ENCODE data around the gene TGFA.

TGFA gene

GRCh38 chr2:70482401-70482800 is 71.2 kb downstream of the TGFA start:
- Histone ChIP-seq H3K9ac (ENCODE audit: low read depth, low read length) (no peak overlapping the region), H3K4me1 (ENCODE audit: insufficient read depth, low read length) (no peaks in the 10 kb centered on the region)

GRCh38 chr2:70480468-70480867 is 73.2 kb downstream of the TGFA start:
- Histone ChIP-seq H3K9me3 (ENCODE audit: control insufficient read depth, insufficient read depth, low read length) (no peaks in the 10 kb centered on the region; the same call in 1 of the 2 replicates), H3K9ac (ENCODE audit: low read depth, low read length) (no peak overlapping the region), H3K4me1 (ENCODE audit: insufficient read depth, low read length) (no peaks in the 10 kb centered on the region; the same call in 1 of the 2 replicates), H3K36me3 (ENCODE audit: insufficient read depth, low read length) (no peaks in the 10 kb centered on the region)

More at GRCh38 chr2:70482401-70482800, 71.2 kb downstream of the TGFA start:
- H3K9me3 ChIP-seq (ENCODE audit: control insufficient read depth, insufficient read depth, low read length): no peaks in the 10 kb centered on the region; the same call in 1 of the 2 replicates
- no peaks in the 10 kb centered on the region for H3K36me3 ChIP-seq (ENCODE audit: insufficient read depth, low read length)

GRCh38 chr2:70479816-70480215 is 73.8 kb downstream of the TGFA start:
- Histone ChIP-seq H3K9me3 (ENCODE audit: control insufficient read depth, insufficient read depth, low read length) (no peaks in the 10 kb centered on the region; the same call in 1 of the 2 replicates), H3K9ac (ENCODE audit: low read depth, low read length) (no peak overlapping the region), H3K36me3 (ENCODE audit: insufficient read depth, low read length) (no peaks in the 10 kb centered on the region), H3K4me1 (ENCODE audit: insufficient read depth, low read length) (no peaks in the 10 kb centered on the region; the same call in 1 of the 2 replicates)

- Histone ChIP-seq H3K4me1 (ENCODE audit: insufficient read depth, low read length) (peaks cover 2% of the 10 kb centered on the region), H3K9me3 (ENCODE audit: control insufficient read depth, insufficient read depth, low read length) (no peaks in the 10 kb centered on the region; the same call in 1 of the 2 replicates), H3K36me3 (ENCODE audit: insufficient read depth, low read length) (no peaks in the 10 kb centered on the region), H3K9ac (ENCODE audit: low read depth, low read length) (no peak overlapping the region)
Measured at GRCh38 chr2:70477441-70477844, 76.2 kb downstream of the TGFA start.

GRCh38 chr2:70475266-70475665 is 78.4 kb downstream of the TGFA start:
- no peaks in the 10 kb centered on the region for H3K36me3 ChIP-seq (ENCODE audit: insufficient read depth, low read length)
- H3K4me1 ChIP-seq (ENCODE audit: insufficient read depth, low read length): peaks cover 3% of the 10 kb centered on the region
- H3K9me3 ChIP-seq (ENCODE audit: control insufficient read depth, insufficient read depth, low read length): no peaks in the 10 kb centered on the region
- no peak overlapping the region for H3K9ac ChIP-seq (ENCODE audit: low read depth, low read length)

- no peaks in the 10 kb centered on the region for H3K36me3 ChIP-seq (ENCODE audit: insufficient read depth, low read length)
- peaks cover 3% of the 10 kb centered on the region for H3K4me1 ChIP-seq (ENCODE audit: insufficient read depth, low read length)
- no peak overlapping the region for H3K9ac ChIP-seq (ENCODE audit: low read depth, low read length)
- H3K9me3 ChIP-seq (ENCODE audit: control insufficient read depth, insufficient read depth, low read length): no peaks in the 10 kb centered on the region
Measured at GRCh38 chr2:70474256-70474848, 79.3 kb downstream of the TGFA start.

GRCh38 chr2:70473101-70473722 is 80.4 kb downstream of the TGFA start:
- Histone ChIP-seq H3K4me1 (ENCODE audit: insufficient read depth, low read length) (peaks cover 3% of the 10 kb centered on the region), H3K9ac (ENCODE audit: low read depth, low read length) (no peak overlapping the region), H3K9me3 (ENCODE audit: control insufficient read depth, insufficient read depth, low read length) (no peaks in the 10 kb centered on the region), H3K36me3 (ENCODE audit: insufficient read depth, low read length) (no peaks in the 10 kb centered on the region)

GRCh38 chr2:70472221-70472890 is 81.3 kb downstream of the TGFA start:
- no peak overlapping the region for H3K9ac ChIP-seq (ENCODE audit: low read depth, low read length)
- peaks cover 3% of the 10 kb centered on the region for H3K4me1 ChIP-seq (ENCODE audit: insufficient read depth, low read length)
- no peaks in the 10 kb centered on the region for H3K9me3 ChIP-seq (ENCODE audit: control insufficient read depth, insufficient read depth, low read length)
- H3K36me3 ChIP-seq (ENCODE audit: insufficient read depth, low read length): no peaks in the 10 kb centered on the region

GRCh38 chr2:70471129-70471528 is 82.5 kb downstream of the TGFA start:
- Histone ChIP-seq H3K4me1 (ENCODE audit: insufficient read depth, low read length) (peaks cover 3% of the 10 kb centered on the region; the same call in 1 of the 2 replicates), H3K9ac (ENCODE audit: low read depth, low read length) (no peak overlapping the region)

GRCh38 chr2:70469961-70470360 is 83.7 kb downstream of the TGFA start:
- no peaks in the 10 kb centered on the region for H3K36me3 ChIP-seq (ENCODE audit: insufficient read depth, low read length)
- H3K9me3 ChIP-seq (ENCODE audit: control insufficient read depth, insufficient read depth, low read length): no peaks in the 10 kb centered on the region
- peaks cover 3% of the 10 kb centered on the region; the same call in 1 of the 2 replicates for H3K4me1 ChIP-seq (ENCODE audit: insufficient read depth, low read length)
- no peak overlapping the region for H3K9ac ChIP-seq (ENCODE audit: low read depth, low read length)

More at GRCh38 chr2:70471129-70471528, 82.5 kb downstream of the TGFA start:
- H3K9me3 ChIP-seq (ENCODE audit: control insufficient read depth, insufficient read depth, low read length): no peaks in the 10 kb centered on the region
- H3K36me3 ChIP-seq (ENCODE audit: insufficient read depth, low read length): no peaks in the 10 kb centered on the region

GRCh38 chr2:70469435-70469834 is 84.2 kb downstream of the TGFA start:
- H3K4me1 ChIP-seq (ENCODE audit: insufficient read depth, low read length): peaks cover 3% of the 10 kb centered on the region; the same call in 1 of the 2 replicates
- H3K36me3 ChIP-seq (ENCODE audit: insufficient read depth, low read length): no peaks in the 10 kb centered on the region
- H3K9me3 ChIP-seq (ENCODE audit: control insufficient read depth, insufficient read depth, low read length): no peaks in the 10 kb centered on the region
- no peak overlapping the region for H3K9ac ChIP-seq (ENCODE audit: low read depth, low read length)

- Histone ChIP-seq H3K4me1 (ENCODE audit: insufficient read depth, low read length) (peaks cover 3% of the 10 kb centered on the region; the same call in 1 of the 2 replicates), H3K9ac (ENCODE audit: low read depth, low read length) (no peak overlapping the region), H3K9me3 (ENCODE audit: control insufficient read depth, insufficient read depth, low read length) (no peaks in the 10 kb centered on the region), H3K36me3 (ENCODE audit: insufficient read depth, low read length) (no peaks in the 10 kb centered on the region)
Measured at GRCh38 chr2:70468878-70469277, 84.7 kb downstream of the TGFA start.

- Histone ChIP-seq H3K9ac (ENCODE audit: low read depth, low read length) (no peak overlapping the region), H3K9me3 (ENCODE audit: control insufficient read depth, insufficient read depth, low read length) (no peaks in the 10 kb centered on the region), H3K4me1 (ENCODE audit: insufficient read depth, low read length) (peaks cover 3% of the 10 kb centered on the region; the same call in 1 of the 2 replicates), H3K36me3 (ENCODE audit: insufficient read depth, low read length) (no peaks in the 10 kb centered on the region)
Measured at GRCh38 chr2:70467831-70468779, 85.5 kb downstream of the TGFA start.

GRCh38 chr2:70467237-70467636 is 86.4 kb downstream of the TGFA start:
- Histone ChIP-seq H3K36me3 (ENCODE audit: insufficient read depth, low read length) (no peaks in the 10 kb centered on the region), H3K4me1 (ENCODE audit: insufficient read depth, low read length) (no peaks in the 10 kb centered on the region), H3K9ac (ENCODE audit: low read depth, low read length) (no peak overlapping the region), H3K9me3 (ENCODE audit: control insufficient read depth, insufficient read depth, low read length) (no peaks in the 10 kb centered on the region)
